Aorta (tissue), 5 donors: ENCODE measurements around the gene LRP8. TPM values are rescaled to one million over a fixed set of nuclear protein-coding genes. Genes with fewer than 3 reads are reported as not detected.
"Not testable (repeated sequence)": the region's sequence is repeated elsewhere in the genome, so short reads cannot be mapped to it uniquely, and the experiment has no call there.

Experiments
- ATAC-seq: fragments of 200-7000 bp; cut with Tn5 transposase; one replicate; pipeline ENCODE4 v1.9.1; 2022; ENCODE audit warnings: moderate library complexity; ENCODE audit not compliant: low FRiP score
- DNase-seq, 2 donors: peaks; one replicate each; pipeline ENCODE4 v3.0.0-alpha.2; 2020
- H3K27ac ChIP-seq, 2 donors: one replicate each; pipeline ENCODE4 v1.5.1; 2013; ENCODE audit warnings: low read length in 2 of 2, mild to moderate bottlenecking in 2 of 2, moderate library complexity in 2 of 2, control low read depth in 1 of 2, inconsistent platforms in 1 of 2, low read depth in 1 of 2
- H3K27me3 ChIP-seq, 2 donors: one replicate each; pipeline ENCODE4 v1.6.1; 2013; ENCODE audit warnings: control low read depth in 1 of 2, low read length in 1 of 2, mild to moderate bottlenecking in 1 of 2, moderate library complexity in 1 of 2; ENCODE audit not compliant: insufficient read depth in 2 of 2, control insufficient read depth in 1 of 2
- H3K36me3 ChIP-seq, 2 donors: one replicate each; pipeline ENCODE4 v1.6.1; 2013; ENCODE audit warnings: control low read depth in 1 of 2, low read length in 1 of 2, mild to moderate bottlenecking in 1 of 2; ENCODE audit not compliant: insufficient read depth in 2 of 2, control insufficient read depth in 1 of 2
- H3K4me1 ChIP-seq, 2 donors: one replicate each; pipeline ENCODE4 v1.6.1; 2013; ENCODE audit warnings: low read length in 2 of 2, control low read depth in 1 of 2, mild to moderate bottlenecking in 1 of 2, moderate library complexity in 1 of 2; ENCODE audit not compliant: insufficient read depth in 2 of 2, control insufficient read depth in 1 of 2
- H3K4me3 ChIP-seq, 2 donors: one replicate each; pipeline ENCODE4 v1.5.1; 2013; ENCODE audit warnings: low read length in 2 of 2, control low read depth in 1 of 2, mild to moderate bottlenecking in 1 of 2
- H3K9me3 ChIP-seq: one replicate; pipeline ENCODE4 v1.6.1; 2013; ENCODE audit warnings: mild to moderate bottlenecking, low read length; ENCODE audit not compliant: control insufficient read depth
- WGBS, 2 donors: extraction: QIAGEN DNeasy Blood & Tissue Kit; methylation state at CpG; one replicate each; pipeline ENCODE4 v1.1.7; 2013; 5-methylcytosine and 5-hydroxymethylcytosine counted together
- intact Hi-C, 2 donors: fragments of 100-400 bp; cut with DNase I; formaldehyde crosslinking; loops; one replicate each; pipeline versions ENCODE4 v1.14.2 to v1.15.0; 2022
- polyA plus RNA-seq, 2 donors: library from polyadenylated mRNA; stranded (reverse); fragments of 200-250 nt; gene quantifications; one replicate each; pipeline ENCODE4 v1.2.3, GENCODE V29; 2013
- total RNA-seq, 2 donors: library from RNA; stranded (reverse); fragmentation: NEBNext Ultra II Directional; extraction: Animal tissue kit (Norgen Biotek cat#: 25700); gene quantifications; one replicate each; pipeline ENCODE4 v1.2.1, GENCODE V29; 2021
- donor health status: healthy with polysubstance abuse.
- donor health status: Bipolar disorder and iron deficiency.
- donor health status: DM: no; HTN: no; CAD: no.
- donor health status: DM: no; HTN: no; CAD: no.
- donor health status: DM: yes; HTN: yes; CAD: no.

LRP8 gene
- total and polyA plus RNA-seq, 4 donors, result 1.1 to 12.3 (median 5.9) TPM

DNA sequence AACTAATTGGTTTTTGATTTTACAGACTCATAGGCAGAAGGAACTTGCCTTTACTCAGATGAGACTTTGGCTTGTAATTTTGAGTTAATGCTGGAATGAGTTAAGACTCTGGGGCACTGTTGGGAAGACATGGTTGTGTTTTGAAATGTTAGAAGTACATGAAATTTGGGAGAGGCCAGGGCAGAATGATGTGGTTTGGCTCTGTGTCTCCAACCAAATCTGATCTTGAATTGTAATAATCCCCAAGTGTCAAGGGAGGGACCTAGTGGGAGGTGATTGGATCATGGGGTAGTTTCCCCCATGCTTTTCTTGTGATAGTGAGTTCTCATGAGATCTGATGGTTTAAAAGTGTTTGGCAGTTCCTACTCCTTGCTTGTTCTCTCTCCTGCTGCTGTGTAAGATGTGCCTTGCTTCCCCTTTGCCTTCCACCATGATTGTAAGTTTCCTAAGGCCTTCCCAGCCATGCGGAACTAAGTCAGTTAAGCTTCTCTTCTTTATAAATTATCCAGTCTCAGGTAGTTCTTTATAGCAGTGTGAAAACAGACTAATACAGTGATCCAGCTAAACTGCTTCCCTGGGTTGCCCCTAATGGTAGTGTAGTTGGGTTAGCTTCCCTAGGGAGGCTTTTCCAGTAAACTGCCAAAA lies 121.0 kb downstream of the LRP8 start:
- intact Hi-C loops, result no loop called here
- DNase-seq (no peak), ATAC-seq (no peak)
- H3K36me3 ChIP-seq, result peaks cover 2 to 18% of the 10 kb centered on the region in 2 donors
- H3K4me1 ChIP-seq, result no peaks in the 10 kb centered on the region
- H3K9me3 ChIP-seq, result peaks cover 2% of the 10 kb centered on the region
- H3K4me3 ChIP-seq, result no peak overlapping the region
- H3K27me3 ChIP-seq, result no peaks in the 10 kb centered on the region
- 96 to 97% methylated on average over 1 of the region's 1 CpG for WGBS, 2 donors
- H3K27ac ChIP-seq, result no peak overlapping the region

DNA sequence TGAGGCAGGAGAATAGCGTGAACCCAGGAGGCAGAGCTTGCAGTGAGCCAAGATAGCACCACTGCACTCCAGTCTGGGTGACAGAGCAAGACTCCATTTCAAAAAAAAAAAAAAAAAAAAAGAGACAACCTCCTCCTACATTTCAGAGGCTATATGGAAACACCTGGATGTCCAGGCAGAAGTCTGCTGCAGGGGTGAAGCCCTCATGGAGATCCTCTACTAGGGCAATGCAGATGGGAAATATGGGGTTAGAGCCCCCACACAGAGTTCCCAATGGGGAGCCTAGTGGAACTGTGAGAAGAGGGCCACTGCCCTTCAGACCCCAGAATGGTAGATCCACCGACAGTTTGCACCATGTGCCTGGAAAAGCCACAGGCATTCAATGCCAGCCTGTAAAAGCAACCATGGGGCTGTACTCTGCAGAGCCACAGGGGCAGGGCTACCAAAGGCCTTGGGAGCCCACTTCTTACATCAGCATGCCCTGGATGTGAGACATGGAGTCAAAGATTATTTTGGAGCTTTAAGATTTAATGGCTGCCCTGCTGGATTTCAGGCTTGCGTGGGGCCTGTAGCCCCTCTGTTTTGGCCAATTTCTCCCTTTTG lies 121.7 kb downstream of the LRP8 start:
- H3K4me3 ChIP-seq, DNase-seq, H3K4me1 ChIP-seq, H3K9me3 ChIP-seq, ATAC-seq, intact Hi-C loops, H3K27me3 ChIP-seq, H3K27ac ChIP-seq: not testable (repeated sequence)
- H3K36me3 ChIP-seq, result peaks cover 2 to 17% of the 10 kb centered on the region in 2 donors
- 97 to 100% methylated on average over 3 of the region's 3 CpGs for WGBS, 2 donors

DNA sequence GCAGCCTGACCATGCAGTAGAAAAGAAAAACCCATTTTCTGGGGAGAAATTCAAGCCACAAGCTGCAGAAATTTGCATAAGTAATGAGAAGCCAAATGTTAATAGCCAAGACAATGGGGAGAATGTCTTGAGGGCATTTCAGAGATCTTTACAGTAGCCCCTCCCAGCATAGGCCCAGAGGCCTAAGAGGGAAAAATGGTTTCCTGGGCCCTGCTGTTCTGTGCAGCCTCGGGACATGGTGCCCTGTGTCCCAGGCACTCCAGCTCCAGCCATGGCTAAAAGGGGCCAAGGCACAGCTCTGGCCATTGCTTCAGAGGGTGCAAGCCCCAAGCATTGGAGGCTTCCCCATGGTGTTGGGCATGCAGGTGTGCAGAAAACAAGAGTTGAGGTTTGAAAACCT lies 122.4 kb downstream of the LRP8 start:
- DNase-seq, ATAC-seq, intact Hi-C loops, H3K9me3 ChIP-seq, H3K4me3 ChIP-seq, H3K27ac ChIP-seq, H3K27me3 ChIP-seq, H3K4me1 ChIP-seq: not testable (repeated sequence)
- 100% methylated on average over 1 of the region's 1 CpG for WGBS, 2 donors
- peaks cover 2 to 13% of the 10 kb centered on the region in 2 donors for H3K36me3 ChIP-seq

DNA sequence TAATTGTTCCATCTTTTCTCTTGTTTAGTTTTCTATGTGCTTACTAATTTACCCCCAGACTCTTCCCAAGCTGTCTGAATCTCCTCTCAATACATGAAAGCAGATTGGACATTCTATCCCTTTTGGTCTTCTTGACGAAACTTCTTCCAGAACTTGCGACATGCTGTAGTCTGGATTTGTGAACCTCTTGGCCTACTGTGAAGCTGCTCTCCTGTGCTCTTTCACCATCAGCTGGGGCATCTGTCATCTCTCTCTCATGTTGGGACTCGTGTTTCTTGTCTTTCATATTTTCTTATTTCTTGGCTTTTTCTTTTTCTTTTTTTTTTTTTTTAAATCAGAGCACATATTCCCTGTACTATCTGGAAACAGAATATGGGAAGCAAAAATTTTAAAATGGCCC lies 124.4 kb downstream of the LRP8 start:
- Histone ChIP-seq H3K27ac (no peak overlapping the region), H3K9me3 (peaks cover 2% of the 10 kb centered on the region), H3K36me3 (peaks cover 2 to 8% of the 10 kb centered on the region in 2 donors), H3K4me3 (no peak overlapping the region), H3K27me3 (no peaks in the 10 kb centered on the region), H3K4me1 (no peaks in the 10 kb centered on the region)
- no peak for DNase-seq
- ATAC-seq, result no peak
- intact Hi-C loops, result no loop called here
- WGBS, 2 donors, result 92% methylated on average over 3 of the region's 3 CpGs

DNA sequence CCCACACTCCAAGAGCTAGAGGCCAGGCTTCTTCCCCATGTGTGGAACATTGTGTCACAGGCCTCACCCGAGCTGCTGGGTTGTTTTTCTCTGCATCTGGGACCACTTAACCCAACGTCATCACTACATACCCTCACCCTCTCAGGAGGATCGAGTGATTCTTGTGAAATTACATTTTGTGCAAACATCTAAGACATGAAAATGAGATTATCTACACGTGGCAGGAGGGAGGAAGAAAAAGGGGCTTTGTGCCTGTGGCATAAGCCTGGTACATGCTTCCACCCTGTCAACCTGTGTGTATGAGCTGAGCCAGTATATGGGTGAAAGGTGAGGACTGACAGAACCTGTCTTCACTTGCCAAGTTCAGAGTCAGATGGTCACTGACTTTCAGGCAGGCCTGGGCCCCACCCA lies 129.6 kb downstream of the LRP8 start:
- 42 to 45% methylated on average over 4 of the region's 4 CpGs for WGBS, 2 donors
- no peak overlapping the region for H3K27ac ChIP-seq
- peaks cover 0 to 4% of the 10 kb centered on the region in 2 donors for H3K36me3 ChIP-seq
- H3K4me1 ChIP-seq, result no peaks in the 10 kb centered on the region
- H3K9me3 ChIP-seq, result no peaks in the 10 kb centered on the region
- no peaks in the 10 kb centered on the region for H3K27me3 ChIP-seq
- DNase-seq, result no peak
- ATAC-seq, result no peak
- H3K4me3 ChIP-seq, result no peak overlapping the region
- intact Hi-C loops, result no loop called here

DNA sequence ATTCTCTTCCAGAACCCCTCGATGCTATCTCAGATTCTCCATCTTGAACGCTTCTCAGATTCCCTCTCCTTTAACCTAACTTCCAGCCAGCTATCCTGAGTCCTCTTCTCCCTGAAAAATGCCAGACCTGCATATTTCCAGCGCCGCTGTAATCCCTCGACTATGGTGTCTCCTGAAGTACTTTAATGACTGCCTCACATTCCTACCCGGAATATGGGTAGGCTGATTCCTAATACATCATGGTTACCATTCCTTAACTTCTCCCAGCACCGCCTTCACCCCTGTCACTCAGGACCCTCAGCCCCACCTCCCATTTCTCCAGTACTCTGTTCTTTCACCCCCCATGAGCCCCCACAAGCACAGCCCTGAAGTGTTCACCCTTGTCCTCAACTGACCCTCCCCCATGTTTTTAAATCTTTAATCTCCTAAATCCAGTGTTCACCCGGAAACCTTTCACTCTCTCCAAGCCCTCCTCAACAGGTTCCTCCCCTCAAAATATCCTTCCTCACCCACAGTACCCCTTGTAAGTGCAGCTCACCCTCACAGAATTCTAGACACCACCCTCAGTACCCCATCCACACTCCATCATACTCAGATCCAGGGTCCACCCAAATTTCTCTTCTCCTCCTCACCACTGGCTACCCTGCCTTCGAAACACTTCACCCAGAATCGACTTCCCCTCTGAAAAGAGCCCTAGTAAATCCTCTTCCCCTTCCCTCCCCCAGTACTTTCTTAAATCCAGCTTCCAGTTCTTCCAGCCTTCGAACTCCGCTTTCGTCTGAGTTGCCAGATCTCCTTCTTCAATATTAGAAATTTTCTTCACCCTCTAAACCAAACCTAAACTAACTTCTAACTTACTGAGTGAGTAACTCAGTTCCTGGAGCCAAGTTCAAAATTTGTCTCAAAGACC lies 130.3 kb downstream of the LRP8 start:
- intact Hi-C loops, result loop anchor here in 1 of 2 donors (1.0 kb wide), 1 partner anchor 23 kb away; the partner anchor contains the start of gene CZIB
- Histone ChIP-seq H3K27me3 (no peaks in the 10 kb centered on the region), H3K9me3 (no peaks in the 10 kb centered on the region), H3K4me1 (no peaks in the 10 kb centered on the region), H3K27ac (peak overlapping the region; percentile 92 to 96), H3K36me3 (peaks cover 0 to 4% of the 10 kb centered on the region in 2 donors), H3K4me3 (peak overlapping the region; percentile 70 to 84)
- DNase-seq (no peak), ATAC-seq (peak; percentile 3)
- 32 to 33% methylated on average over 13 of the region's 13 CpGs for WGBS, 2 donors

DNA sequence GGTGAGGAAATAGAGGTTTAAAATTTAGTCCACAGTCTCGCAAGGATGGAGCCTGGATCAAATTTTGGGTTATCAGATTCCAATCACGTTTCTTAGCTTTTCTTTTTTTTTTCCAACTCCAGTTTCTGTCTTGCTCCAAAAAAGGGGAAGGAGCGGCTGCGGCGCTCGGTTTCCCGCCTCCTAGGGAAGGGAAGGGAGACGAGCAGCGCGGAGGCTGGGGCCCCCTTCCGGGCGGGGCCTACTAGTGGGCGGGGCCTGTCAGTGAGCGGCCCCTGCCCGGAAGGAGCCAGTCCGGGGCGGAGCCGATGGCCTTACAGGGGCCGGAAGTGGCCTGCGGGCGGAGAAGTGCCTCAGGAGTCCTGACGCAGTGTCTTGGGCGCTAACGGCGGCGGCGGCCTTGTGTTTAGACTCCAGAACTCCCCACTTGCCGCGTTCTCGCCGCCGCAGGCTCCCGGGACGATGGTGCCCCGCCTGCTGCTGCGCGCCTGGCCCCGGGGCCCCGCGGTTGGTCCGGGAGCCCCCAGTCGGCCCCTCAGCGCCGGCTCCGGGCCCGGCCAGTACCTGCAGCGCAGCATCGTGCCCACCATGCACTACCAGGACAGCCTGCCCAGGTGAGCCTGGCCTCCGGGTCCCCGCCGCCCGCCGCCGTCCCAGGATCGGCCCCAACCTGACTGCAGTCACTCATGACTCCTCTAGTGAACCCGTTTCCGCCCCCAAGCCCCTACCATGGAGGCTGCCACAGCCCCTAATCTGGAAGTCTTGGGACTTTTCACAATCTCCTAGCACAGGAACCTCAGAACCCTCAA lies 131.2 kb downstream of the LRP8 start, which contains the start of gene CPT2:
Gene CPT2 (plus strand): TSS at position 340 of the 806 bp plus-strand sequence. CDS start 120 bp downstream, at position 460.
- Histone ChIP-seq H3K27ac (peak within 1 kb of the TSS; percentile 92 to 96), H3K27me3 (no peaks in the 10 kb centered on the region), H3K4me1 (no peaks in the 10 kb centered on the region), H3K4me3 (peak within 1 kb of the TSS; percentile 70 to 84), H3K9me3 (no peaks in the 10 kb centered on the region), H3K36me3 (no peaks in the 10 kb centered on the region)
- WGBS, 2 donors, result 0% methylated on average over 41 to 57 of the region's 57 CpGs
- DNase-seq (peak; percentile 98), ATAC-seq (peak; percentile 99)
- intact Hi-C loops, result loop anchor here in 1 of 2 donors (1.0 kb wide), 1 partner anchor 24 kb away; the partner anchor contains the start of gene CZIB

DNA sequence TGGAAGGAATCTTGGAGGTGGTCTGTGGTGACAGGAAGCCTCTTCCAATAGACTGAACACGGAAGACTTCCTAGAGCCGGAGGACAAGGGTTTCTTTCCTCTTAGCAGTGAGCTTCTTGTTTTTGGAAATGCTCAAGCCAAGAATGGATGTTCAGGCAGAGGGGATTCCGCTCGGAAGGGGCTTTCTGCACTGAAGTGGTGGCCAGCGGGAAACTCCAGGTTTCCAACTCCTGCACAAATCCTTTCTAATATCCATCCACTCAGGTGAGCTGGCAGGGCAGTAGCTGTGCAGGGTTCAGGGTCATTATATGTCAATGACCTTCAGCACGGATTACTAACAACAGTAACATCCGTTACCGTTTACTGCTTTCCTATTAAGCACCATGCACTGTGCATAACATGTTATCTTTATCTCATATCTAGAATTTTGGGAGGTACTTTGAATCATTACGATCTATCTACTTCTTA lies 131.8 kb downstream of the LRP8 start:
- Histone ChIP-seq H3K4me1 (no peaks in the 10 kb centered on the region), H3K36me3 (no peaks in the 10 kb centered on the region), H3K27ac (peak overlapping the region in 1 of 2 donors; percentile 52), H3K27me3 (no peaks in the 10 kb centered on the region), H3K9me3 (no peaks in the 10 kb centered on the region), H3K4me3 (peak overlapping the region; percentile 46 to 84)
- peak; percentile 40 for ATAC-seq
- intact Hi-C loops, result no loop called here
- DNase-seq, result no peak
- WGBS, 2 donors, result 32 to 36% methylated on average over 9 of the region's 9 CpGs
